ENCODE measurements around the gene KLHDC1. TPM values are rescaled to one million over a fixed set of nuclear protein-coding genes. Genes with fewer than 3 reads are reported as not detected.
"Not testable (repeated sequence)": the region's sequence is repeated elsewhere in the genome, so short reads cannot be mapped to it uniquely, and the experiment has no call there.

The KLHDC1 gene
- total RNA-seq, 1 donor from 2014 or later: 6.6 TPM

DNA sequence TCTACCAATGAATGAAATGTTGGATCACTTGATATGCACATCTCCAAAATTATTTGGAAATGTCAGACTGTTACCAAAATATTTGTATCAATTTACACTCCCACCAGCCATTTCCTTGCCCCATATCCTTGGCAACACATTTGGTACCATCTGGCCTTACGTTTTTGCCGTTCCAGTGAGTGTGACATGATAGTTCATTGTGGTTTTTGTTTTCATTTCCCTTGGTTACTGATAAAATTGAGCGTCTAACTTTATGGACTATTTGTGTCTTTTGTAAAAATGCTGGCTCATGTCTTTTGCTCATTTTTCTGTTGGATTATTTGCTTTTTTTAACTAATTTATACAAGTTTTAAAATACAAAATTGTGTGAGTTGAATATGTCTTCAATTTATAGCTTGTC is 11.0 kb downstream of the KLHDC1 start:
- TF ChIP-seq, protein P1, sequence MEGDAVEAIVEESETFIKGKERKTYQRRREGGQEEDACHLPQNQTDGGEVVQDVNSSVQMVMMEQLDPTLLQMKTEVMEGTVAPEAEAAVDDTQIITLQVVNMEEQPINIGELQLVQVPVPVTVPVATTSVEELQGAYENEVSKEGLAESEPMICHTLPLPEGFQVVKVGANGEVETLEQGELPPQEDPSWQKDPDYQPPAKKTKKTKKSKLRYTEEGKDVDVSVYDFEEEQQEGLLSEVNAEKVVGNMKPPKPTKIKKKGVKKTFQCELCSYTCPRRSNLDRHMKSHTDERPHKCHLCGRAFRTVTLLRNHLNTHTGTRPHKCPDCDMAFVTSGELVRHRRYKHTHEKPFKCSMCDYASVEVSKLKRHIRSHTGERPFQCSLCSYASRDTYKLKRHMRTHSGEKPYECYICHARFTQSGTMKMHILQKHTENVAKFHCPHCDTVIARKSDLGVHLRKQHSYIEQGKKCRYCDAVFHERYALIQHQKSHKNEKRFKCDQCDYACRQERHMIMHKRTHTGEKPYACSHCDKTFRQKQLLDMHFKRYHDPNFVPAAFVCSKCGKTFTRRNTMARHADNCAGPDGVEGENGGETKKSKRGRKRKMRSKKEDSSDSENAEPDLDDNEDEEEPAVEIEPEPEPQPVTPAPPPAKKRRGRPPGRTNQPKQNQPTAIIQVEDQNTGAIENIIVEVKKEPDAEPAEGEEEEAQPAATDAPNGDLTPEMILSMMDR (IDR thresholded peaks at IDR 0.05; ENCODE audit: unreplicated experiment): no peak
- Mint-ChIP-seq H3K27ac (no peak overlapping the region), H3K36me3 (peaks cover 6% of the 10 kb centered on the region), H3K9me3 (no peaks in the 10 kb centered on the region), H3K4me3 (no peak overlapping the region), H3K4me1 (no peaks in the 10 kb centered on the region), H3K27me3 (ENCODE audit: low read depth) (no peaks in the 10 kb centered on the region)
- DNase-seq (ENCODE audit: low spot score in 2 of 2, unreplicated experiment in 2 of 2): no peak

DNA sequence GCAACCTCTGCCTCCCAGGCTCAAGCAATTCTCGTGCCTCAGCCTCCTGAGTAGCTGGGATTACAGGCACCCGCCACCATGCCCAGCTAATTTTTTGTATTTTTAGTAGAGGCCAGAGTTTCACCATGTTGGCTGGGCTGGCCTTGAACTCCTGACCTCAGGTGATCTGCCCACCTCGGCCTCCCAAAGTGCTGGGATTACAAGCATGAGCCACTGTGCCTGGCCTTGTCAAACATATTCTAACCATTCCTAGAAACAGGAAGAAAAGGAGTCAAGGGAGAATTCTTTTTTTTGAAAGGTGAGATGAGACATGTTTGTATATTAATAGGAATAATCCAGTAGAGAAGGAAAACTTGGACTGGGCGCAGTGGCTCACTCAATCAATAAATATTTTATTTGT is 11.6 kb downstream of the KLHDC1 start:
- H3K36me3 Mint-ChIP-seq; H3K4me3 Mint-ChIP-seq; DNase-seq (ENCODE audit: low spot score in 2 of 2, unreplicated experiment in 2 of 2); H3K27me3 Mint-ChIP-seq (ENCODE audit: low read depth); H3K9me3 Mint-ChIP-seq; H3K4me1 Mint-ChIP-seq; H3K27ac Mint-ChIP-seq: not testable (repeated sequence)

DNA sequence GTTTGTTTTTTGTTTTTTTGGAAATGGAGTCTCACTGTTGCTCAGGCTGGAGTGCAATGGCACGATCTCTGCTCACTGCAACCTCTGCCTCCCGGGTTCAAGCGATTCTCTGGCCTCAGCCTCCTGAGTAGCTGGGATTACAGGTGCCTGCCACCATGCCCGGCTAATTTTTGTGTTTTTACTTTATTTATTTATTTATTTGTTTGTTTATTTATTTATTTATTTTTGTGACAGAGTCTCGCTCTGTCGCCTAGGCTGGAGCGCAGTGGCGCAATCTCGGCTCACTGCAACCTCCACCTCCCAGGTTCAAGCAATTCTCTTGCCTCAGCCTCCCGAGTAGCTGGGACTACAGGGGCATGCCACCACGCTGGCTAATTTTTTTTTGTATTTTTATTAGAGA is 18.1 kb downstream of the KLHDC1 start:
- DNase-seq (ENCODE audit: low spot score in 2 of 2, unreplicated experiment in 2 of 2); H3K36me3 Mint-ChIP-seq; H3K9me3 Mint-ChIP-seq; H3K27ac Mint-ChIP-seq; H3K4me3 Mint-ChIP-seq; H3K27me3 Mint-ChIP-seq (ENCODE audit: low read depth); H3K4me1 Mint-ChIP-seq: not testable (repeated sequence)

DNA sequence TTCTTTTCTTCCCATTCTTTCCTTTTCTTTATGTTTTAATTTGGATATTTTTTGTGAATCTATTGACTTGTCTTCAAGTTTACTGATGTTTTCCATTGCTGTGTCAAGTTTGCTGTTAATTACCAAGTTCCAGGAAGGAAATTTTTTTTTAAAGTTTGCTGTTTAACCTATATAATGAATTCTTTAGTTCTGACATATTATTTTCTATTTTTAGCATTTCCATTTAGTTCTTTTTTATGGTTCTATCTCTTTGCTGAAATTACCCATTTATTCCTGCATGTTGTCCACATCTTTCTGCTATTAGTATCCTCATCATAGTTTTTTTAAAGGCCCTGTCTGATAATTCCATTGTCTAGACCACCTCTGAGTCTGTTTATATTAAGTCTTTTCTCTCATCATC is 27.8 kb downstream of the KLHDC1 start:
- H3K9me3 Mint-ChIP-seq: peaks cover 20% of the 10 kb centered on the region
- H3K36me3 Mint-ChIP-seq: peaks cover 36% of the 10 kb centered on the region
- no peak for DNase-seq (ENCODE audit: low spot score in 2 of 2, unreplicated experiment in 2 of 2)
- H3K4me1 Mint-ChIP-seq: no peaks in the 10 kb centered on the region
- no peaks in the 10 kb centered on the region for H3K27me3 Mint-ChIP-seq (ENCODE audit: low read depth)
- TF ChIP-seq, protein P1 (IDR thresholded peaks at IDR 0.05; ENCODE audit: unreplicated experiment): no peak
- no peak overlapping the region for H3K4me3 Mint-ChIP-seq
- no peak overlapping the region for H3K27ac Mint-ChIP-seq

DNA sequence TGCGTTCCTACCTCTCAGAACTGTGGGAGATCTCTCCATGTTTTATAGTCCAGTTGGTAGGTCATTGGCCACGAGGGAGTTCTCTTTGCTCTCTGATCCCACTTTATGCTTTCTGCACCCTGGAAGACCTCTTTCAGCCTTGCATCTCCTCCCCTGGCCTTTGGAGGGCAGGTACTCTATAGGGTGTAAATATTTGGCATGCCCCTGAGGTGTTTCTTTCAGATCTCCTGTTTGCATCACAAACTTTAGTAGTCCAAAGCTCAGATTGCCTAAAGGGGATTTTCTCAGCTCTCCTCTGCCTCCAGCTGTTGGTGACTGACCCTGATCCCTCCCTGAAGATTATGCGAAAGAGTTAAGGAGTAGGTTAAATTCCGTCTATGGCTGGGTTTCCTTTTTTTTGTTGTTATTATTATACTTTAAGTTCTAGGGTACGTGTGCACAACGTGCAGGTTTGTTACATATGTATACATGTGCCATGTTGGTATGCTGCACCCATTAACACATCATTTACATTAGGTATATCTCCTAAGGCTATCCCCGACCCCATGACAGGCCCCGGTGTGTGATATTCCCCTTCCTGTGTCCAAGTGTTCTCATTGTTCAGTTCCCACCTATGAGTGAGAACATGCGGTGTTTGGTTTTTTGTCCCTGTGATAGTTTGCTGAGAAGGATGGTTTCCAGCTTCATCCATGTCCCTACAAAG is 29.0 kb downstream of the KLHDC1 start:
- H3K4me1 Mint-ChIP-seq; H3K27ac Mint-ChIP-seq; H3K4me3 Mint-ChIP-seq; DNase-seq (ENCODE audit: low spot score in 2 of 2, unreplicated experiment in 2 of 2); H3K27me3 Mint-ChIP-seq (ENCODE audit: low read depth): not testable (repeated sequence)
- peaks cover 20% of the 10 kb centered on the region for H3K9me3 Mint-ChIP-seq
- H3K36me3 Mint-ChIP-seq: peaks cover 33% of the 10 kb centered on the region

DNA sequence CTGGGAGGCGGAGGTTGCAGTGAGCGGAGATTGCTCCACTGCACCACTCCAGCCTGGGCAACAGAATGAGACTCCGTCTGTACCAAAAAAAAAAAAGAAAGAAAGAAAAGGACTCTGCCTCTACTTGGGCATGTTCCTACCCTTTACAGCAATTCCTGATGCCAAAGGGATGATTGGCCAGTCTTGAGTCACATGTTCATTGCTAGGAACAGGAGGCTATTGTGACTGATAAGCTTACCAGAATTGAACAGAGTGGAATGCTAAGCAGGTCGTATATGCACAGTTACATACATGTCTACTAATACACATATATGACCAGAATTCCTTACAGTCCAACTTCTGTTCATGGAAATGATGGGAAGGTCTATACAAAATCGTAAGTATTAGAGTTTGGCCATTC is 34.3 kb downstream of the KLHDC1 start:
- peaks cover 8% of the 10 kb centered on the region for H3K36me3 Mint-ChIP-seq
- H3K4me1 Mint-ChIP-seq: no peaks in the 10 kb centered on the region
- no peaks in the 10 kb centered on the region for H3K9me3 Mint-ChIP-seq
- no peak overlapping the region for H3K4me3 Mint-ChIP-seq
- TF ChIP-seq, protein P1 (IDR thresholded peaks at IDR 0.05; ENCODE audit: unreplicated experiment): no peak
- DNase-seq (ENCODE audit: low spot score in 2 of 2, unreplicated experiment in 2 of 2): no peak
- no peak overlapping the region for H3K27ac Mint-ChIP-seq
- H3K27me3 Mint-ChIP-seq (ENCODE audit: low read depth): no peaks in the 10 kb centered on the region

DNA sequence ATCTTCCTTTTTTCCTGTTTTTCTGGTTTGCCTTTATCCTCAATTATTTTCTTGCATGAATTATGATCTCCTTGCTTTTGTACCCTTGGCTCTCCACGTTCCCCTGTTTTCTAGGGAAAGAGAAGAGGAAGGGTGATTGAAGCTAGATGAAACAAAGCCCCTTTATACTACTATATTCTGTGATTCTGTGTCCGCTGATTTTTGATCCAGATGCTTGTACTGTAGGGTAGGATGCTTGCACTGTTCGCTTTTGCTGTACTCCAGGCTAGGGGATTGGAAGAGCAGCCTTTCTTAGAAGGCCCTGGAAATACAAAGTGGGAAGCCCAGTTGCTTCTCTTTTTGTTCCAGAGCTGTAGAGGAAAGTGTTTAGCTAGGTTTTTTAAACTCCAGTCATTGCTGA is 40.0 kb downstream of the KLHDC1 start:
- peaks cover 4% of the 10 kb centered on the region for H3K36me3 Mint-ChIP-seq
- no peaks in the 10 kb centered on the region for H3K27me3 Mint-ChIP-seq (ENCODE audit: low read depth)
- DNase-seq (ENCODE audit: low spot score in 2 of 2, unreplicated experiment in 2 of 2): no peak
- H3K27ac Mint-ChIP-seq: no peak overlapping the region
- no peak overlapping the region for H3K4me3 Mint-ChIP-seq
- H3K9me3 Mint-ChIP-seq: no peaks in the 10 kb centered on the region
- peaks cover 4% of the 10 kb centered on the region for H3K4me1 Mint-ChIP-seq
- TF ChIP-seq, protein P1 (IDR thresholded peaks at IDR 0.05; ENCODE audit: unreplicated experiment): no peak
